SHP77 treated with DMSO at 0.1 percent for 48 hours (cell line): ENCODE results near the gene PXYLP1.

ENCODE experiments used
- DNase-seq: peaks from one replicate; lab custom pipeline; 2025; lab: John Stamatoyannopoulos, UW

PXYLP1 gene

GRCh38 chr3:141326123-141326522, 94.5 kb downstream of the PXYLP1 start:
- no peak for DNase-seq

DNA sequence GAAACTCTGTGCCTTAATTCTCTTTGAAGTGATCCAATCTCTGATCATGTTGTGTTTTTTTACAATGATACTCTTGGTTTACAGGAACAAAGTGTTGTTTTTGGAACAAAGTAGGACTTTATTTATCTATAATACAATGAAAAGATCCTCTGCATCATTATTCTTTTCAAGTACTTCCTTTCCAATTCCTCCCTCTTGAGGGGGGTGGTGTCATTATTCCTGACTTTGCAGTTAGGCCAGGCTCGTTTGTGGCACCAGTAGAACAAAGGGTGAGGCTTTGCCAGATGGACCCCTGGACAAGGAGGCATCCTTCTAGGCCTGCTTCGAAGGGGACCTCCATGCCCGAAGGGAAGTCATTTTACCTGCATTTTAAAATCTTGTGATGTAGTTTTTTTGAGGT, 95.0 kb downstream of the PXYLP1 start:
- DNase-seq, result no peak

DNA sequence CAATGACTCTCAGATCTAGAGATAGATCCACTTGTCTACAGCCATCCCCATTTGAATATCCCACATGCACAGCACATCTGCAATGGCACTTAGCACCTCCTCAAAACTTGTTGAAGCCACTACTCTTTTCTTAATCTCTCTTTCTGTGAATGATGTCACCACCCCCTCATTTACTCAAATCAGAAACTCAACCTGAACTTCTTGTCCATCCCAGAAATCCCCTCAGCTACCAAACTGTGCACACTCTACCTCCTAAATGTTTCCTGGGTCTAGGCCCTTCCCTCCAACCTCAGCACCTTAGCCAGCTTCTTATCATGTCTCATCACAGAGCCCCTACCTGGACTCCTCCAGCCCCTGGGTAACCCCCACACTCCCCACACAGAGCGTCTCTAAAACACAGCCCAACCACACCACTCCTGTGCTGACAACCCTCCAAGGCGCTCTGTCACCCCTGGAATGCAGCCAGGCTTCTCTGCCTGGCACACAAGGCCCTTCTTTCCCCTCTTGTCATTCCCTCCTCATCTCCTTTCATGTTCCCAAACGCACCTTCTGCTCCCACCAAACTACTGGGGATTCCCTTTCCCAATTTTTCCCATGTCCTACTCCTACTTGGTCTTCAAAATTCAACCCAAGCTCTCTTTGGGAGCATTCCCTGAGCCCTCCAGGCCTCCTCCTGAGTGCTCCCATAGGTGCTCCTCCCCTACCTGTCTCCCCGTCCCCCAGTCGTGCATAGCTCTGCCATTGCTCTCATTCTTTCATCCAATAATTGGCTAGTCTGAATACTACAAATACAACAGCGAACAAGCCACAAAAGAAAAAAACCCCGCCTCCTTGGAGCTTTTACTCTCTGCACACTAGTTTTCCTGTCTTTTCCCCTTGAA, 96.9 kb downstream of the PXYLP1 start:
- no peak for DNase-seq

- DNase-seq, result no peak
These were observed 98.6 kb downstream of the PXYLP1 start for GRCh38 chr3:141330235-141330634.

- no peak for DNase-seq
These were observed 99.2 kb downstream of the PXYLP1 start for GRCh38 chr3:141330718-141331376.

DNA sequence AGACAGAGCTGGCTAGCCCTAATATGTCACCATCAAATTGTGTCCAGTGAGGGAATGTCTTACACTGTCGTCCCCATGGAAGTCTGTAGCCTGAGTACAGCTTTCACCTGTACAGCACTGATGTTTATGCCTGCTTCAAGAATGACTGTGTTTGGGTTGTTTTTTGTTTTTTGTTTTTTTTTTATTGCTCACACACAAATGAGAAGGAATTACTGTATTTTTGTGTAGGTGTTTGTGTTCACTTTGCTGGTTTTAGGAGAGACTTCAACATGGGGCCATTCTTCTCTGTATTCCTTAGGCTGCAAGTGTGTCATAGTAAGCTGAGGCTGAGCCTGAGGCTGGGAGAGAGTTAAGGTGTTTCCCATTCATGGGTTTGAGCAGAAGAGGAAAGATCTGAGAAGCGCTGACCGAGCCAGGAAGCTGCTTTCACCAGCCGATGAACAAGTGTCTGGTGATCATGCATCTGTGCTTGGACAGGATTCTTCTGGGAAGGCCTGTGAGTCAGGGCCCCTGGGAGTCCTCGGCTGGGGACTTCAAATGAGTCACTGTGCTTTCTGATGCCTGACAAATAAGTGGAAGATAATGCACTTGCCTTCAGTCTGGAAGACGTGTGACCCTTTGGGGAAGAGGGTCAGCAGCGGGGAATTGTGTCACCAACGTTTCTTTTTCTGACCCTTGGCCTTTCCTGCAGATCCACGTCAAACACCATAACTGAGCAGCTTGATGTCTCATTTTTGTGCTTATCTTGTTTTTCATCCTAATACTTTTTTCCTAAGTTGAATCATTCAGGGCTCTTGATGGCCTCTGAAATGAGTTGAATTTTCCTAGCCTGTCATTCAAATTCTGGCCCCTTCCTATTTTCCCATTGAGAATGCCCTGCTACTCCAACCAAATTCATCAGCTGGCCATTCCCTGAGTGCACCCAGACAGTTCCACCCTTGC, 100.0 kb downstream of the PXYLP1 start:
- no peak for DNase-seq

DNA sequence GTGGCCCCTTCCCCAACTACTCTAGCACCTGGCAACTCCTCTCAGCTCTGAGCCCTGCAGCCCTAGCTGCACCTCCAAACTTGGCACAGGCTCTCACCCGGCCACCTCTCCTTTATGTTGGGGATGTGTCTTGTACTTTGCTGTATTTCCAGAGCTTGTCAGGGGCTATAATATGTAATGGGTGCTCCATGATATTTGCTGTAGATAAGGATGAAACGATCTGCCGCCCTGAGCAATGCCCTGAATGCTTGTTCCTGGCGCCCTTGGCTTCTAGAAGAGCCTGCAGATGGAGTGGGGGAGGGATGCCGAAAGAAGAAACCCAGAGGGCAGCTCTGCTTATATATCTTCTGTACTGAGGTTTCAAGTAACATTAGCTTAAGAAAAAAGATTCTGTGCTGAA, 100.8 kb downstream of the PXYLP1 start:
- no peak for DNase-seq

DNA sequence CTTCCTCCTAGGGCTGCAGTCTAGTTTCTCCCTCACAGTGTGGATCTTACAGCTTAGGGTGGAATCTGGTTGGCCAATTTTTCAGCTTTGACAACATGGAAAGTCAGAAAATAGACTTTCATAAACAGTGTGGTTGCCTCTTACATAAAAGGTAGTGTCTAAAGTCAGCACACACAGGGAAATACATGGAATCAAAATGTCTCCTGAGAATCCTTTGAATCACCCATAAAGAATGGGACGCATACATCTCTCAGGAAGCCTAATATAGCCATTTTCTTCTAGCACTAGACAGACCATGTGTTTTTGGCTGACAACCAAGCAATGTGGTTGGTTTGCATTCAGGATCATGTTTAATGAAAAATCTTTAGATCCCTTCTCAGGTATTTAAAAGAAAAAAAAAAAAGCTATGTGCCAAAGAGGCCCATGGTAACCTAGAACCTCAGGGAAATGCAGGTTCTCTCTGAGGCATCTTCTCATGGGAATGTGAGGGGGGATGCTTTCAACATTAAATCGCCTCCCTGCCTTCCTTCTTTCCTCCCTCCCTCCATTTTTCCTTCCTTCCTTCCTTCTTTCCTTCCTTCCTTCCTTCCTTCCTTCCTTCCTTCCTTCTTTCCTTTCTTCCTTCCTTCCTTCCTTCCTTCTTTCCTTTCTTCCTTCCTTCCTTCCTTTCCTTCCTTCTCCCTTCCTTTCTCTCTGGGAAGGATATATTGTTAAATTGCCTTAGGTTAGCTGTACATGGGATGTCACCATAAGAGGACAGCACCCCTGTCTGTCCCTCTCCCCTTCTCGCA, 102.4 kb downstream of the PXYLP1 start:
- DNase-seq, result no peak

DNA sequence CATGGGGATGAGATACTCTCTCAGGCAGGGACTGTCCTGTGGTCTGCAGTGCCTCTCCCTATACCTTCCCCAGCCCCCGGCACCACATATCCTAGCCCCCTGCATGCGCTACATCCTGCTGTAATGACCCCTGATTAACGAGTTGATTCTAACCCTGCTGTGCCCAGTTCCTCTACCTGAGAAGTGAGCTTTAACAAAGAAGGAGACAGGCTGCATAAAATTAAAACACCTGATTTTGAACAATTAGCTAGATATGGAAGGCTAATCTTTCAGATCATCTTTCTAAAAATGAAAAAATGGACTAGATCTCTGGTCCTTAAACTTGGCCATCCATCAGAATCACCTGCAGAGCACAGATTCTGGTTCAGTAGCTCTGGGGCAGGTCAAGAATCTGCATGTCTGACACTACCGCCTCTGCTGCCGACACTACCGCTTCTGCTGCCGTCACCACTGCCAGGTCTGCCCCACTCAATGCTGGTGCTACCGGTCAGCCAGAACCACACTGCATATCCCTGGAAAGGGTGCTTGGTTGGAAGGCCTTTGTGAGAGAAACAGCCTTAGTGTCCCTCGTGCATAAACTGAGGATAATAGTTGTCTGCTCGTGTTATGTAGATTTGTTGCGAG, 103.1 kb downstream of the PXYLP1 start:
- no peak for DNase-seq

DNA sequence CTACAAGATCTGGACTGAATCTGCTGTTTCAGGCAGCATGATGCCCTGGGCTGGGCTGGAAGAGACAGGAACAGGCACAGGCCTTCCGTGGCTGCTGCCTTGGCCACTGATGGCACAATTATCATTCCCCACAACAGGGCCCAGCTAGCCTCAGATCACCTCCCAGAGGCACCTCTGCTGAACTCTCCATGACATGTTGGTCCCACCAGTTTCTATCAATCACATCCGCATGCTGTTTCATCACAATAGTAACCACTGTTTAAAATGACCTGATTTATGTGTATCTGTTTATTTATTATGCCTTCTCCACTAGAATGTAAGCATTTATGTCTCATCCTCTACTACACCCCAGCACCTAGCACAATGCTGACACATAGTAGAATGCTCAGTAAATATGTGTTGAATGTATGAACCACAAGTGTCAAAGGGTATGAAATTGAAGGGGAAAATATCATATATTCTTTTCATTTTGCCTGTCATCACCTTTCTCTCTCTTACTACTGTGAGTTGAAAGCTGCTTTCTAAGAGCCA, 104.0 kb downstream of the PXYLP1 start:
- DNase-seq, result no peak

GRCh38 chr3:141336672-141337522, 105.3 kb downstream of the PXYLP1 start:
- DNase-seq, result peak; percentile 30

DNA sequence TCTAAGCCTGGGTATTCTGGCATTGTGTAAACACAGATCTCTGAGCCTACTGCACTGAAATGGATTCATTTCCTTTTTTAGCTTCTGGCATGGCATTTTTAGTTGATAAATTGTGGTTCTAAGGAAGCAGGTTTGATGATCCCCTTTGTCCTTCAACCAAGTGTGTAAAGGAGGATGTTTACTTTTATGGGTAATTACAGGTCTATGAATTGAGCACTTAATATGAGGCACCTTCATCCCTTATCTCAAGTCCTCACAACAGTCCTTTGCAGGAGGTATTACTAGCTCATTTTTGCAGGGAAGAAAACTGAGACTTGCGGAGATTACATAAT, 105.9 kb downstream of the PXYLP1 start:
- DNase-seq, result no peak

DNA sequence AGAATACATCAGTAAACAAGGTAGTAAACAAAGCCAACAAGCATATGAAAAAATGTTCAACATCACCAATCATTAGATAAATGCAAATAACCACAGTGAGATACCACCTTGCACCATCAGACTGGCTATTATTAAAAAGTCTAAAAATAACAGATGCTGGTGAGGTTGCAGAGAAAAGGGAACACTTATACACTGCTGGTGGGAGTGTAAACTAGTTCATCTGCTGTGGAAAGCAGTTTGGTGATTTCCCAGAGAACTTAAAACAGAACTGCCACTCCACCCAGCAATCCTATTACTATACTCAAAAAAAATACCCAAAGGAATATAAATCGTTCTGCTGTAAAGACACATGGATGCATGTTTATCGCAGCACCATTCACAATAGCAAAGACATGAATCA, 106.4 kb downstream of the PXYLP1 start:
- no peak for DNase-seq

DNA sequence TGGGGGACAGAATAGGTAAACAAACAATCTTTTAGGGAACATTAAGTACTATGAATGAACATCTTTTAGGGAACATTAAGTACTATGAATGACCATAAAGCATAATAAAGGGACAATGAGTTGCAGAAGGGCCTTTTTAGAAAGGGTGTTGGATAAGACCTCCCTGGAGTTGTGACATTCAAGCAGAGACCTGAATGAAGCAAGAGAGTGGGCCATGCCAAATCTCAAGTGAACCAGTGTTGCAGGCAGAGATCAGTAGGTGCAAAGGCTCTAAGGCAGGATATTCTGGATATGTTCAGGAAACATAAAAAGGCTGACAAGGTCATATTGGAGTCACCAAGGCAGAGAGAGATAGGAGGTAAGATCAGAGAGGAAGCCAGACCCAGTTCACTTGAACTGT, 107.3 kb downstream of the PXYLP1 start:
- DNase-seq, result no peak

DNA sequence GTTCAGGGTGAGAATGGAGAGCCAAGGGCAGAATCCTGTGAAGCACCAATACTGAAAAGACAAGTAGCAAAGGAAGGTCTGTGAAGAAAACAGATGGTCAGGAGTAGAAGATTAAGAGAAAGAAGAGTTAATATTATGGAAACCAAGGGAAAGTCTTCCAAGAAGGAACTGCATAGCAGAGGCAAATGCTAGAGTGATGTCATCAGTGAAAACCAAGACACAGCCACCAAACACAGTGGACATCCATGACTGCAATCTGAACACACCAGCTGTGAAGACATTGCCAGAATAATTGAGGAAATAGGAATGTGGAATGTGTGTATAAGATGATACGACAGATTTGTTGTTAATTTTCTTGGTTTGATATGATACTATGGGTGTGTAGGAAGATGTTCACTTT, 109.9 kb downstream of the PXYLP1 start:
- no peak for DNase-seq

DNA sequence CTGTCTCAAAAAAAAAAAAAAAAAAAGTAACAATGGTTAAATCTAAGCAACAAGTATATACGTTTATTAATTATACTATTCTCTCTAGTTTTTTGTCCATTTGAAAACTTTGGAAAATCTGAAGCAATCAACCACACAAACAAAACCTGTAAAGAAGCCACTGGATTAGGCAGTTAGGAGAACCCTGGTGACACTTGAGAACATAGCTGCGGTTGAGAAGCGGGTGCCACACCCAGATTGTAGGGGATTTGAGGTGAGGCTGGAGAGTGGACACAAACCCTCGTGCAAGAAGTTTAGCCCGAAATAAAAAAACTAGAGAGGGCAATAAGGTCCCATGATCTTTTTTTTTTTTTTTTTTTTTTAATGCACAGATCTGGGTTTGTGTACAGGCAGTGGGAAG, 110.8 kb downstream of the PXYLP1 start:
- no peak for DNase-seq

DNA sequence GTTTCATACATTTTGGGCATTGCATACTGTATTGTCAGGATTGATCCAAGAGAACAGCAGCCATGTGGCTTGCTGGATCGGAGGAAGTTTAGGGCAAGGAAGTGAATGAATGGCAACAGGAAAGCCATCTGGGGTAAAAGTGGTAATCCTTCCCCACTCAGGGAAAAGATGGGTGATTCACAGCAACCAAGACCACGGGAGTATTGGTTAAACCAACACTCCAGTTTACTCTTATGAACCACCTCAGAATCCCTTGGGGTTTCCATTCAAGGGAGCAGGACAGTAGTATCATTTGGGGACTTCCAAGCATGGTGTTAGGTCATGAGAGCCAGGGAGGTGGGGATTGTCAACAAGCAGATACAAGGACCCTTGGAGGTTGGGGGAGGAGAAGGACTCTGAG, 111.5 kb downstream of the PXYLP1 start:
- DNase-seq, result no peak

GRCh38 chr3:141343865-141344271, 112.2 kb downstream of the PXYLP1 start:
- DNase-seq, result no peak
